CD4-positive, alpha-beta T cell treated with Interleukin-6 for 4 hours (primary cell): ENCODE results near the gene EPB41.
"Not testable (repeated sequence)": the region's sequence is repeated elsewhere in the genome, so short reads cannot be mapped to it uniquely, and the experiment has no call there.

ENCODE experiments used
- DNase-seq: peaks from one replicate; pipeline ENCODE4 v3.0.0-alpha.2; 2020; ENCODE audit warnings: mixed read lengths

The EPB41 gene

GRCh38 chr1:28927648-28928313 is 13.4 kb downstream of the EPB41 start:
- no peak for DNase-seq

GRCh38 chr1:28928314-28928941 is 14.1 kb downstream of the EPB41 start:
- DNase-seq: no peak

GRCh38 chr1:28933277-28933676 is 18.9 kb downstream of the EPB41 start:
- no peak for DNase-seq

- DNase-seq: no peak
Measured at GRCh38 chr1:28933918-28934317, 19.5 kb downstream of the EPB41 start.

- no peak for DNase-seq
Measured at GRCh38 chr1:28934676-28935075, 20.3 kb downstream of the EPB41 start.

- DNase-seq: no peak
Measured at GRCh38 chr1:28935293-28935692, 20.9 kb downstream of the EPB41 start.

- no peak for DNase-seq
Measured at GRCh38 chr1:28936094-28936493, 21.7 kb downstream of the EPB41 start.

GRCh38 chr1:28936528-28936927 is 22.2 kb downstream of the EPB41 start:
- no peak for DNase-seq

- not testable (repeated sequence) for DNase-seq
Measured at GRCh38 chr1:28943581-28943980, 29.2 kb downstream of the EPB41 start.

- no peak for DNase-seq
Measured at GRCh38 chr1:28950006-28950405, 35.6 kb downstream of the EPB41 start.

GRCh38 chr1:28950449-28950848 is 36.1 kb downstream of the EPB41 start:
- DNase-seq: no peak

- DNase-seq: no peak
Measured at GRCh38 chr1:28954126-28954726, 39.9 kb downstream of the EPB41 start.

GRCh38 chr1:28956038-28956464 is 41.7 kb downstream of the EPB41 start:
- no peak for DNase-seq

GRCh38 chr1:28962114-28962831 is 47.9 kb downstream of the EPB41 start:
- DNase-seq: not testable (repeated sequence)

GRCh38 chr1:28965271-28965870 is 51.0 kb downstream of the EPB41 start:
- no peak for DNase-seq

- DNase-seq: no peak
Measured at GRCh38 chr1:28966617-28967016, 52.2 kb downstream of the EPB41 start.

GRCh38 chr1:28971980-28972771 is 57.8 kb downstream of the EPB41 start:
- peak; percentile 26 for DNase-seq

GRCh38 chr1:28973596-28974421 is 59.4 kb downstream of the EPB41 start:
- DNase-seq: no peak

- DNase-seq: no peak
Measured at GRCh38 chr1:28974432-28974831, 60.1 kb downstream of the EPB41 start.

- no peak for DNase-seq
Measured at GRCh38 chr1:28976248-28976647, 61.9 kb downstream of the EPB41 start.

- DNase-seq: no peak
Measured at GRCh38 chr1:28981210-28981609, 66.8 kb downstream of the EPB41 start.
